GM12878 (cell line): ENCODE measurements around the gene PGA4. TPM values are rescaled to one million over a fixed set of nuclear protein-coding genes. Genes with fewer than 3 reads are reported as not detected.

Experiments used
- ATAC-seq: fragments of 200-7000 bp; cut with Tn5 transposase; 3 replicates; pipeline ENCODE4 v1.9.1; 2020; ENCODE audit warnings: mild to moderate bottlenecking, moderate library complexity
- BruUV-seq: library from RNA; stranded (reverse); fragments of 400-500 nt; replicated peaks from 2 replicates; lab custom pipeline; 2021; lab: Mats Ljungman, UMichigan
- CTCF ChIA-PET: fragments of 300-600 bp; sonication (Branson Sonifier 250); formaldehyde crosslinking; extraction: SDS; loops from one replicate; lab custom pipeline; 2021; ENCODE audit warnings: inconsistent platforms; lab: Yijun Ruan, JAX
- POLR2A ChIA-PET: fragments of 350-600 bp; formaldehyde crosslinking; extraction: SDS; loops from one replicate; lab custom pipeline; 2021; ENCODE audit warnings: inconsistent platforms; lab: Charles Lee
- RAD21 ChIA-PET: fragments of 300-600 bp; sonication (Branson Sonifier 250); formaldehyde crosslinking; loops from one replicate; lab custom pipeline; 2023; ENCODE audit warnings: antibody characterized with exemption; ENCODE audit not compliant: unreplicated experiment; lab: Charles Lee
- SMC1A ChIA-PET: fragments of 300-600 bp; sonication (Branson Sonifier 250); formaldehyde crosslinking; loops from one replicate; lab custom pipeline; 2023; ENCODE audit not compliant: unreplicated experiment, uncharacterized antibody; lab: Charles Lee
- DNase-seq: peaks from one replicate; pipeline ENCODE4 v3.0.0-alpha.2; 2011; ENCODE audit warnings: low read depth, low spot score
- FAIRE-seq: peaks from 3 replicates; lab custom pipeline; 2011; peaks lifted over from hg19 to GRCh38; lab: Jason Lieb, UNC
- H2AFZ ChIP-seq: 2 replicates; pipeline ENCODE4 v1.6.0; 2011; ENCODE audit warnings: low read depth, low read length, control low read depth; ENCODE audit not compliant: control insufficient read depth
- H3K27ac ChIP-seq: 2 replicates; pipeline ENCODE4 v1.5.1; 2011; ENCODE audit warnings: control low read depth; ENCODE audit not compliant: control insufficient read depth, insufficient read depth
- H3K27me3 ChIP-seq, 2 experiments: replicated peaks in 1 of 2; 2 replicates each; pipeline versions ENCODE4 v1.6.0 to v1.6.1; 2011; ENCODE audit warnings: low read length in 1 of 2; ENCODE audit not compliant: control insufficient read depth in 2 of 2, insufficient read depth in 2 of 2
- H3K36me3 ChIP-seq, 2 experiments: 2 replicates each; pipeline ENCODE4 v1.5.1; 2011; ENCODE audit warnings: low read length in 1 of 2; ENCODE audit not compliant: control insufficient read depth in 2 of 2, insufficient read depth in 2 of 2
- H3K4me1 ChIP-seq: 2 replicates; pipeline ENCODE4 v1.6.1; 2011; ENCODE audit warnings: mild to moderate bottlenecking, low read length, moderate library complexity, mixed read lengths; ENCODE audit not compliant: control insufficient read depth, insufficient read depth
- H3K4me2 ChIP-seq: 2 replicates; pipeline ENCODE4 v1.6.0; 2011; ENCODE audit warnings: control low read depth; ENCODE audit not compliant: control insufficient read depth, insufficient read depth
- H3K4me3 ChIP-seq: fragments of 200-600 bp; sonication (generic); 2 replicates; pipeline ENCODE4 v1.5.1; 2016
- H3K79me2 ChIP-seq: 2 replicates; pipeline ENCODE4 v1.6.0; 2011; ENCODE audit warnings: low read length; ENCODE audit not compliant: control insufficient read depth, insufficient read depth
- H3K9ac ChIP-seq: 2 replicates; pipeline ENCODE4 v1.8.0; 2011; ENCODE audit warnings: low read length, control low read depth, mixed read lengths; ENCODE audit not compliant: control insufficient read depth, insufficient read depth
- H3K9me3 ChIP-seq: replicated peaks from 3 replicates; pipeline ENCODE4 v1.5.1; 2011; ENCODE audit warnings: mild to moderate bottlenecking, low read length; ENCODE audit not compliant: control insufficient read depth, insufficient read depth
- H4K20me1 ChIP-seq: 2 replicates; pipeline ENCODE4 v1.6.0; 2011; ENCODE audit not compliant: control insufficient read depth, insufficient read depth
- BCL11A ChIP-seq: IDR thresholded peaks from 2 replicates; pipeline ENCODE4 v1.6.1; 2011; ENCODE audit warnings: low read depth, low read length
- EED ChIP-seq: sonication (generic); IDR thresholded peaks from 2 replicates; pipeline ENCODE4 v1.6.1; 2016; ENCODE audit warnings: antibody characterized with exemption, low read depth
- FOXK2 ChIP-seq: fragments of 450-650 bp; IDR thresholded peaks from 2 replicates; pipeline ENCODE4 v1.6.1; 2017; ENCODE audit warnings: mild to moderate bottlenecking, moderate library complexity
- GABPA ChIP-seq: IDR thresholded peaks from 2 replicates; pipeline ENCODE4 v1.6.1; 2014; ENCODE audit warnings: antibody characterized with exemption, low read depth, mild to moderate bottlenecking, inconsistent platforms
- GATAD2B ChIP-seq: fragments of 450-650 bp; conservative IDR thresholded peaks from 2 replicates; pipeline ENCODE4 v1.6.1; 2017; ENCODE audit warnings: low read depth, mild to moderate bottlenecking, moderate library complexity
- LARP7 ChIP-seq: fragments of 450-650 bp; IDR thresholded peaks from 2 replicates; pipeline ENCODE4 v1.6.1; 2017; ENCODE audit warnings: mild to moderate bottlenecking
- NFYA ChIP-seq: IDR thresholded peaks from 2 replicates; pipeline ENCODE4 v1.6.1; 2011; ENCODE audit warnings: low read depth, mild to moderate bottlenecking, low read length, improper control_type of control experiment, borderline replicate concordance
- PML ChIP-seq: IDR thresholded peaks from 2 replicates; pipeline ENCODE4 v1.6.1; 2012; ENCODE audit warnings: low read length, inconsistent platforms
- SMARCA5 ChIP-seq: fragments of 450-650 bp; IDR thresholded peaks from 2 replicates; pipeline ENCODE4 v1.6.1; 2017; ENCODE audit warnings: mild to moderate bottlenecking
- STAT3 ChIP-seq: IDR thresholded peaks from 2 replicates; pipeline ENCODE4 v1.6.1; 2011; ENCODE audit warnings: low read depth, low read length, improper control_type of control experiment
- TCF3 ChIP-seq: IDR thresholded peaks from 2 replicates; pipeline ENCODE4 v1.6.1; 2012; ENCODE audit warnings: low read depth, mild to moderate bottlenecking, low read length, borderline replicate concordance; ENCODE audit not compliant: insufficient read depth
- TCF7 ChIP-seq: IDR thresholded peaks from 2 replicates; pipeline ENCODE4 v1.6.1; 2014; ENCODE audit warnings: antibody characterized with exemption, borderline replicate concordance
- ZNF274 ChIP-seq: IDR thresholded peaks from one replicate; pipeline ENCODE4 v1.8.0; 2011; ENCODE audit not compliant: insufficient read length, insufficient read depth
- WGBS: methylation state at CpG from one replicate; pipeline ENCODE4 v1.1.6; 2016; ENCODE audit warnings: low lambda C conversion rate; ENCODE audit not compliant: insufficient replicate concordance, insufficient coverage; ENCODE audit errors: missing lambda C conversion rate; 5-methylcytosine and 5-hydroxymethylcytosine counted together
- in situ Hi-C: fragments of 300-500 bp; cut with MboI; formaldehyde crosslinking; loops from 9 replicates; pipeline ENCODE4 v1.14.3; 2018; ENCODE audit warnings: mixed read lengths
- intact Hi-C: fragments of 100-400 bp; cut with micrococcal nuclease; formaldehyde crosslinking; loops from one replicate; pipeline ENCODE4 v1.14.2; 2022; ENCODE audit not compliant: unreplicated experiment
- polyA plus RNA-seq, 11 experiments: library from polyadenylated mRNA; depleted of rRNA in 4 of 11; unstranded in 6 of 11; stranded (reverse) in 5 of 11; fragments of >200 nt; fragmentation: Nextera tagmentation in 4 of 11; fragmentation: Illumina TruSeq in 1 of 11; extraction: Ambion mirVana in 4 of 11; extraction: Trizol in 1 of 11; gene quantifications; 1 replicate in 1 of 11; 2 replicates in 10 of 11; pipeline versions ENCODE4 v1.2.1 to v1.2.3, GENCODE V29; 2011 to 2016; ENCODE audit warnings: inconsistent platforms in 2 of 11, missing spikeins in 2 of 11, low read depth in 1 of 11
- total RNA-seq, 4 experiments: library from RNA; depleted of rRNA in 3 of 4; stranded (reverse); fragments of >200 nt in 3 of 4; fragmentation: Illumina TruSeq in 1 of 4; extraction: Trizol in 1 of 4; gene quantifications; 2 replicates each; pipeline versions ENCODE4 v1.2.1 to v1.2.3, GENCODE V29; 2013 to 2021
- TF ChIP-seq, protein P1 (sequence below): fragments of 450-650 bp; IDR thresholded peaks from 2 replicates; pipeline ENCODE4 v1.6.1; 2017; ENCODE audit warnings: low read depth, mild to moderate bottlenecking, moderate library complexity
- TF ChIP-seq, protein P2 (sequence below): fragments of 450-650 bp; IDR thresholded peaks from 2 replicates; pipeline ENCODE4 v1.6.1; 2017; ENCODE audit warnings: mild to moderate bottlenecking
- TF ChIP-seq, protein P3 (sequence below): IDR thresholded peaks from 2 replicates; pipeline ENCODE4 v1.6.1; 2011; ENCODE audit warnings: mild to moderate bottlenecking, low read depth, low read length, moderate library complexity; ENCODE audit not compliant: insufficient replicate concordance
- TF ChIP-seq, protein P4 (sequence below): IDR thresholded peaks from 2 replicates; pipeline ENCODE4 v1.6.1; 2012; ENCODE audit warnings: improper control_type of control experiment, low read depth, low read length; ENCODE audit not compliant: insufficient replicate concordance

Gene PGA4
- total and polyA plus RNA-seq, 10 of the 15 experiments (the other 5 are each of a cell fraction or from before 2014, with no cell fraction given), result not detected

DNA sequence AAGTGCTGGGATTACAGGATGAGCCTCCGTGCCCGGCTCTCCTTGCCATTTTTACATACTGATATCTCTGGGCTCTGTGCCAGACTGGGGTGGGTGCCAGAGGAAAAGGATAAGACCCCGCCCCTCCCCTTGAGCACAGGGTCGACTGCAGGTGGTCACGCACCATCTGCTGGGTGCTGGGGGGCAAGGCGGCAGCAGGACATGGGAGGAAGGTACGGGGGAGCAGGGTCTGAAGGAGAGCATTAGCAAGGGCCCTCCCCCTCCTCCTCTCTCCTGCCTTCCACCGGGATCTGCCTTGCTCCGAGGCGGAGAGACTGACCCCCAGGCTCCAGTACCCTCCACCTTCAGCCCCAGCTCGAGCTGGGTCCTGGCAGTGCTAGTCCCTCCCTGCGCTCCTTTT lies 28.6 kb upstream of the PGA4 start:
- no peak overlapping the region for H3K27ac ChIP-seq
- no TSS peak for BruUV-seq
- CTCF ChIA-PET, result no interaction called here
- no peak for FAIRE-seq
- no peak overlapping the region for H3K9ac ChIP-seq
- H3K36me3 ChIP-seq, result no peaks in the 10 kb centered on the region
- no peak overlapping the region for H2AFZ ChIP-seq
- no peaks in the 10 kb centered on the region for H3K4me1 ChIP-seq
- no peaks in the 10 kb centered on the region for H3K27me3 ChIP-seq
- no peak overlapping the region for H3K4me2 ChIP-seq
- WGBS, result 44% methylated on average over 12 of the region's 12 CpGs
- POLR2A ChIA-PET, result no interaction called here
- RAD21 ChIA-PET, result no interaction called here
- no peak for DNase-seq
- no peaks in the 10 kb centered on the region for H4K20me1 ChIP-seq
- intact Hi-C loops, result no loop called here
- H3K79me2 ChIP-seq, result no peaks in the 10 kb centered on the region
- no peak for ATAC-seq
- no peaks in the 10 kb centered on the region; the same call in 2 of the 3 replicates for H3K9me3 ChIP-seq
- H3K4me3 ChIP-seq, result no peak overlapping the region
- in situ Hi-C loops, result loop anchor here (5.0 kb wide), 1 partner anchor 74 kb away; no protein-coding TSS in a partner anchor
- TF ChIP-seq EED, result no peak
- no peak for TF ChIP-seq TCF7
- TF ChIP-seq TCF3, result no peak
- no peak for TF ChIP-seq FOXK2
- TF ChIP-seq GATAD2B, result no peak
- TF ChIP-seq, protein P1, sequence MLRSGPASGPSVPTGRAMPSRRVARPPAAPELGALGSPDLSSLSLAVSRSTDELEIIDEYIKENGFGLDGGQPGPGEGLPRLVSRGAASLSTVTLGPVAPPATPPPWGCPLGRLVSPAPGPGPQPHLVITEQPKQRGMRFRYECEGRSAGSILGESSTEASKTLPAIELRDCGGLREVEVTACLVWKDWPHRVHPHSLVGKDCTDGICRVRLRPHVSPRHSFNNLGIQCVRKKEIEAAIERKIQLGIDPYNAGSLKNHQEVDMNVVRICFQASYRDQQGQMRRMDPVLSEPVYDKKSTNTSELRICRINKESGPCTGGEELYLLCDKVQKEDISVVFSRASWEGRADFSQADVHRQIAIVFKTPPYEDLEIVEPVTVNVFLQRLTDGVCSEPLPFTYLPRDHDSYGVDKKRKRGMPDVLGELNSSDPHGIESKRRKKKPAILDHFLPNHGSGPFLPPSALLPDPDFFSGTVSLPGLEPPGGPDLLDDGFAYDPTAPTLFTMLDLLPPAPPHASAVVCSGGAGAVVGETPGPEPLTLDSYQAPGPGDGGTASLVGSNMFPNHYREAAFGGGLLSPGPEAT, result no peak
- TF ChIP-seq, protein P2, sequence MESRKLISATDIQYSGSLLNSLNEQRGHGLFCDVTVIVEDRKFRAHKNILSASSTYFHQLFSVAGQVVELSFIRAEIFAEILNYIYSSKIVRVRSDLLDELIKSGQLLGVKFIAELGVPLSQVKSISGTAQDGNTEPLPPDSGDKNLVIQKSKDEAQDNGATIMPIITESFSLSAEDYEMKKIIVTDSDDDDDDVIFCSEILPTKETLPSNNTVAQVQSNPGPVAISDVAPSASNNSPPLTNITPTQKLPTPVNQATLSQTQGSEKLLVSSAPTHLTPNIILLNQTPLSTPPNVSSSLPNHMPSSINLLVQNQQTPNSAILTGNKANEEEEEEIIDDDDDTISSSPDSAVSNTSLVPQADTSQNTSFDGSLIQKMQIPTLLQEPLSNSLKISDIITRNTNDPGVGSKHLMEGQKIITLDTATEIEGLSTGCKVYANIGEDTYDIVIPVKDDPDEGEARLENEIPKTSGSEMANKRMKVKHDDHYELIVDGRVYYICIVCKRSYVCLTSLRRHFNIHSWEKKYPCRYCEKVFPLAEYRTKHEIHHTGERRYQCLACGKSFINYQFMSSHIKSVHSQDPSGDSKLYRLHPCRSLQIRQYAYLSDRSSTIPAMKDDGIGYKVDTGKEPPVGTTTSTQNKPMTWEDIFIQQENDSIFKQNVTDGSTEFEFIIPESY, result no peak
- TF ChIP-seq LARP7, result no peak
- TF ChIP-seq STAT3, result no peak
- TF ChIP-seq, protein P3, sequence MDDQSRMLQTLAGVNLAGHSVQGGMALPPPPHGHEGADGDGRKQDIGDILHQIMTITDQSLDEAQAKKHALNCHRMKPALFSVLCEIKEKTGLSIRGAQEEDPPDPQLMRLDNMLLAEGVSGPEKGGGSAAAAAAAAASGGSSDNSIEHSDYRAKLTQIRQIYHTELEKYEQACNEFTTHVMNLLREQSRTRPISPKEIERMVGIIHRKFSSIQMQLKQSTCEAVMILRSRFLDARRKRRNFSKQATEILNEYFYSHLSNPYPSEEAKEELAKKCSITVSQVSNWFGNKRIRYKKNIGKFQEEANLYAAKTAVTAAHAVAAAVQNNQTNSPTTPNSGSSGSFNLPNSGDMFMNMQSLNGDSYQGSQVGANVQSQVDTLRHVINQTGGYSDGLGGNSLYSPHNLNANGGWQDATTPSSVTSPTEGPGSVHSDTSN, result no peak
- TF ChIP-seq, protein P4, sequence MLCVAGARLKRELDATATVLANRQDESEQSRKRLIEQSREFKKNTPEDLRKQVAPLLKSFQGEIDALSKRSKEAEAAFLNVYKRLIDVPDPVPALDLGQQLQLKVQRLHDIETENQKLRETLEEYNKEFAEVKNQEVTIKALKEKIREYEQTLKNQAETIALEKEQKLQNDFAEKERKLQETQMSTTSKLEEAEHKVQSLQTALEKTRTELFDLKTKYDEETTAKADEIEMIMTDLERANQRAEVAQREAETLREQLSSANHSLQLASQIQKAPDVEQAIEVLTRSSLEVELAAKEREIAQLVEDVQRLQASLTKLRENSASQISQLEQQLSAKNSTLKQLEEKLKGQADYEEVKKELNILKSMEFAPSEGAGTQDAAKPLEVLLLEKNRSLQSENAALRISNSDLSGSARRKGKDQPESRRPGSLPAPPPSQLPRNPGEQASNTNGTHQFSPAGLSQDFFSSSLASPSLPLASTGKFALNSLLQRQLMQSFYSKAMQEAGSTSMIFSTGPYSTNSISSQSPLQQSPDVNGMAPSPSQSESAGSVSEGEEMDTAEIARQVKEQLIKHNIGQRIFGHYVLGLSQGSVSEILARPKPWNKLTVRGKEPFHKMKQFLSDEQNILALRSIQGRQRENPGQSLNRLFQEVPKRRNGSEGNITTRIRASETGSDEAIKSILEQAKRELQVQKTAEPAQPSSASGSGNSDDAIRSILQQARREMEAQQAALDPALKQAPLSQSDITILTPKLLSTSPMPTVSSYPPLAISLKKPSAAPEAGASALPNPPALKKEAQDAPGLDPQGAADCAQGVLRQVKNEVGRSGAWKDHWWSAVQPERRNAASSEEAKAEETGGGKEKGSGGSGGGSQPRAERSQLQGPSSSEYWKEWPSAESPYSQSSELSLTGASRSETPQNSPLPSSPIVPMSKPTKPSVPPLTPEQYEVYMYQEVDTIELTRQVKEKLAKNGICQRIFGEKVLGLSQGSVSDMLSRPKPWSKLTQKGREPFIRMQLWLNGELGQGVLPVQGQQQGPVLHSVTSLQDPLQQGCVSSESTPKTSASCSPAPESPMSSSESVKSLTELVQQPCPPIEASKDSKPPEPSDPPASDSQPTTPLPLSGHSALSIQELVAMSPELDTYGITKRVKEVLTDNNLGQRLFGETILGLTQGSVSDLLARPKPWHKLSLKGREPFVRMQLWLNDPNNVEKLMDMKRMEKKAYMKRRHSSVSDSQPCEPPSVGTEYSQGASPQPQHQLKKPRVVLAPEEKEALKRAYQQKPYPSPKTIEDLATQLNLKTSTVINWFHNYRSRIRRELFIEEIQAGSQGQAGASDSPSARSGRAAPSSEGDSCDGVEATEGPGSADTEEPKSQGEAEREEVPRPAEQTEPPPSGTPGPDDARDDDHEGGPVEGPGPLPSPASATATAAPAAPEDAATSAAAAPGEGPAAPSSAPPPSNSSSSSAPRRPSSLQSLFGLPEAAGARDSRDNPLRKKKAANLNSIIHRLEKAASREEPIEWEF, result no peak
- TF ChIP-seq SMARCA5, result no peak
- TF ChIP-seq ZNF274, result no peak
- TF ChIP-seq PML, result no peak
- no peak for TF ChIP-seq NFYA
- TF ChIP-seq BCL11A, result no peak
- TF ChIP-seq GABPA, result no peak
- SMC1A ChIA-PET, result no interaction called here
